ENCODE results near the gene ST3GAL3. TPM values are rescaled to one million over a fixed set of nuclear protein-coding genes. Genes with fewer than 3 reads are reported as not detected.
A peak's percentile ranks its signal among the peaks of the same experiment; 100 is the strongest.

ST3GAL3 gene
- total RNA-seq, 1 experiment from 2014 or later = 4.1 TPM

GRCh38 chr1:43947874-43948437, 240.6 kb downstream of the ST3GAL3 start:
- no peak for DNase-seq (ENCODE audit: low read depth, low spot score)
- in situ Hi-C loops (cut with HindIII; ENCODE audit: low pct_unique_long_range_greater_than_20kb, low sequenced_read_pairs) = no loop called here

- no peak for DNase-seq (ENCODE audit: low read depth, low spot score)
- in situ Hi-C loops (cut with HindIII; ENCODE audit: low pct_unique_long_range_greater_than_20kb, low sequenced_read_pairs) = no loop called here
Observed at GRCh38 chr1:43949678-43950077, 242.3 kb downstream of the ST3GAL3 start.

GRCh38 chr1:43951021-43951985, 244.0 kb downstream of the ST3GAL3 start:
- no peak for DNase-seq (ENCODE audit: low read depth, low spot score)
- in situ Hi-C loops (cut with HindIII; ENCODE audit: low pct_unique_long_range_greater_than_20kb, low sequenced_read_pairs) = no loop called here

- no peak for DNase-seq (ENCODE audit: low read depth, low spot score)
- in situ Hi-C loops (cut with HindIII; ENCODE audit: low pct_unique_long_range_greater_than_20kb, low sequenced_read_pairs) = no loop called here
Observed at GRCh38 chr1:43952731-43953346, 245.5 kb downstream of the ST3GAL3 start.

GRCh38 chr1:43953361-43953760, 246.0 kb downstream of the ST3GAL3 start:
- in situ Hi-C loops (cut with HindIII; ENCODE audit: low pct_unique_long_range_greater_than_20kb, low sequenced_read_pairs) = no loop called here
- DNase-seq (ENCODE audit: low read depth, low spot score) = no peak

GRCh38 chr1:43954036-43954435, 246.7 kb downstream of the ST3GAL3 start:
- in situ Hi-C loops (cut with HindIII; ENCODE audit: low pct_unique_long_range_greater_than_20kb, low sequenced_read_pairs) = no loop called here

GRCh38 chr1:43956234-43956633, 248.9 kb downstream of the ST3GAL3 start:
- no peak for DNase-seq (ENCODE audit: low read depth, low spot score)
- in situ Hi-C loops (cut with HindIII; ENCODE audit: low pct_unique_long_range_greater_than_20kb, low sequenced_read_pairs) = no loop called here

More at GRCh38 chr1:43954036-43954435, 246.7 kb downstream of the ST3GAL3 start:
- peak; percentile 34 for DNase-seq (ENCODE audit: low read depth, low spot score)

- in situ Hi-C loops (cut with HindIII; ENCODE audit: low pct_unique_long_range_greater_than_20kb, low sequenced_read_pairs) = no loop called here
- no peak for DNase-seq (ENCODE audit: low read depth, low spot score)
Observed at GRCh38 chr1:43957407-43958040, 250.2 kb downstream of the ST3GAL3 start.

GRCh38 chr1:43958351-43959255, 251.3 kb downstream of the ST3GAL3 start:
- DNase-seq (ENCODE audit: low read depth, low spot score) = no peak
- in situ Hi-C loops (cut with HindIII; ENCODE audit: low pct_unique_long_range_greater_than_20kb, low sequenced_read_pairs) = no loop called here

GRCh38 chr1:43960798-43961197, 253.5 kb downstream of the ST3GAL3 start:
- no peak for DNase-seq (ENCODE audit: low read depth, low spot score)
- in situ Hi-C loops (cut with HindIII; ENCODE audit: low pct_unique_long_range_greater_than_20kb, low sequenced_read_pairs) = no loop called here

- in situ Hi-C loops (cut with HindIII; ENCODE audit: low pct_unique_long_range_greater_than_20kb, low sequenced_read_pairs) = no loop called here
- no peak for DNase-seq (ENCODE audit: low read depth, low spot score)
Observed at GRCh38 chr1:43961692-43962091, 254.4 kb downstream of the ST3GAL3 start.

GRCh38 chr1:43962324-43962723, 255.0 kb downstream of the ST3GAL3 start:
- DNase-seq (ENCODE audit: low read depth, low spot score) = no peak
- in situ Hi-C loops (cut with HindIII; ENCODE audit: low pct_unique_long_range_greater_than_20kb, low sequenced_read_pairs) = no loop called here

GRCh38 chr1:43963006-43963405, 255.7 kb downstream of the ST3GAL3 start:
- DNase-seq (ENCODE audit: low read depth, low spot score) = no peak
- in situ Hi-C loops (cut with HindIII; ENCODE audit: low pct_unique_long_range_greater_than_20kb, low sequenced_read_pairs) = no loop called here

GRCh38 chr1:43963890-43964289, 256.6 kb downstream of the ST3GAL3 start:
- no peak for DNase-seq (ENCODE audit: low read depth, low spot score)
- in situ Hi-C loops (cut with HindIII; ENCODE audit: low pct_unique_long_range_greater_than_20kb, low sequenced_read_pairs) = no loop called here

GRCh38 chr1:43965316-43965715, 258.0 kb downstream of the ST3GAL3 start:
- no peak for DNase-seq (ENCODE audit: low read depth, low spot score)
- in situ Hi-C loops (cut with HindIII; ENCODE audit: low pct_unique_long_range_greater_than_20kb, low sequenced_read_pairs) = no loop called here

- no peak for DNase-seq (ENCODE audit: low read depth, low spot score)
- in situ Hi-C loops (cut with HindIII; ENCODE audit: low pct_unique_long_range_greater_than_20kb, low sequenced_read_pairs) = no loop called here
Observed at GRCh38 chr1:43968348-43968948, 261.1 kb downstream of the ST3GAL3 start.

- DNase-seq (ENCODE audit: low read depth, low spot score) = no peak
- in situ Hi-C loops (cut with HindIII; ENCODE audit: low pct_unique_long_range_greater_than_20kb, low sequenced_read_pairs) = no loop called here
Observed at GRCh38 chr1:43969416-43969745, 262.0 kb downstream of the ST3GAL3 start.

Measured in SK-MEL-5 (cell line).